Measurements from ENCODE around the gene CUZD1.

- TF ChIP-seq CTCF (IDR thresholded peaks at IDR 0.05): no peak
- TF ChIP-seq ZFX (IDR thresholded peaks at IDR 0.05; ENCODE audit: borderline replicate concordance): no peak
These were observed 18.5 kb upstream of the CUZD1 start for GRCh38 chr10:122864194-122864592.
